ENCODE results near the gene PCSK4.
"Not testable (repeated sequence)": the region's sequence is repeated elsewhere in the genome, so short reads cannot be mapped to it uniquely, and the experiment has no call there.

The PCSK4 gene

DNA sequence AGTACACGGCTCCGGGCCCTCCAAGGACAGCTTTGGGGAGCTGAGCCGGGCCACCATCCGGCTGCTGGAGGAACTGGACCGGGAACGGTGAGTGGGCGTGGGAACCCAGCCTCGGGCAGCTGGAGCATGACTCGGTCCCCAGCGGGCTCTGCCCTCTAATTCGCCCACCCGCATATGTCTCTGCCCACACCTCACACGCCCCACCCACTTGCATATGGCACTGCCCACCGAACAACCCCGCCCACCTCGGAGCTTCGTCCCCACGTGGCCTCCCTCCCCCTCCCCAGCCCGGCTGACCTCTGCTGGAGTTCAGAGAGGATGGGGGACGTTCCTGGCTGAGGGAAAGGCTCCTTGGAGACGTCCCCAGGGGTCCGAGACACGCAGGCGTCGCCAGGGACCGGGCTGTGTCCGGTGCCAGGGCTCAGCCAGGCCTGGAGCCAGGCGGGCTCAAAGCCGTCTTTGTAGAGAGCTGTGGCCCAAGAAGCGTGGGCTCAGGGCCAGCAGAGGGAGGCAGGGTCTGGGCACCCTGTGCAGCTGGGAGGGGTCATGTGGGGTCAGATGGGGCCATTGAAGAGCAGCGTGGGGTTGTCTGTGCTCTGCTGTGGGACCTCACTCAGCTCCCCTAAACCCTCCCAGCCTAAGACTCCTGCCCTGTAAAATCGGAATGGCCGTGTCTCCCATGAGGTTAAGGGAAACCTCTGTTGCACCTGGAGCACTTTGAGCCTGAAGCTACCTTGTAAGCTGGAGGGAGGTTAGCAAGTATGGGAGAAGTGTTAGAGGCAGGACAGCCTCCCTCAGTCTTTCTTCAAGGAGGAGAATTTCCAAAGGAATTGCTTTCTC lies 36.4 kb downstream of the PCSK4 start:
- no peak for DNase-seq (ENCODE audit: low spot score)

DNA sequence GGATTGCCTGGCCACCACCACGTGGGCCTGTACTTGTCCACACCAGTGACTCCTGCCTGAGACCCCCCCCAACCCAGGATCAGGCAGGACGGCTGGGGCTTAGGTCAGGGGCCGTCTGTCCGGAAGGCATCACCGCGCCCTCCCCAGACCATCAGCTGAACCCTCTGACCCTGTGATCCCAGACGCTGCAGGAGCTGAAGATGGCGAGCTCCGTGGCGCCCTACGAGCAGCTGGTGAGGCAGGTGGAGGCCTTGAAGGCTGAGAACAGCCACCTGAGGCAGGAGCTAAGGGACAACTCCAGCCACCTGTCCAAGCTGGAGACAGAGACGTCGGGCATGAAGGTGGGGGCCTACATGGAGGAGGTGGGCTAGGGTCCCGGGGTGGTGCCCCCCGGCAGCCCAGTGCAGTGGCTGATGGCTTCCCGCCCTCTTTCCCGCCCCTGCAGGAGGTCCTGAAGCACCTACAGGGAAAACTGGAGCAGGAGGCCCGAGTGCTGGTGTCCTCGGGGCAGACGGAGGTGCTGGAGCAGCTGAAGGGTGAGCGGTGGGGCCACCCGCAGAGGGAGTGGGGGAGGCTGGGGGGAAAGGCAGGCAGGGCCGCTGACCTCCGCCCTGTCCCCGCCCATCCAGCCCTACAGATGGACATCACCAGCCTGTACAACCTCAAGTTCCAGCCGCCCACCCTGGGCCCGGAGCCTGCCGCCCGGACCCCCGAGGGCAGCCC lies 37.2 kb downstream of the PCSK4 start:
- no peak for DNase-seq (ENCODE audit: low spot score)

DNA sequence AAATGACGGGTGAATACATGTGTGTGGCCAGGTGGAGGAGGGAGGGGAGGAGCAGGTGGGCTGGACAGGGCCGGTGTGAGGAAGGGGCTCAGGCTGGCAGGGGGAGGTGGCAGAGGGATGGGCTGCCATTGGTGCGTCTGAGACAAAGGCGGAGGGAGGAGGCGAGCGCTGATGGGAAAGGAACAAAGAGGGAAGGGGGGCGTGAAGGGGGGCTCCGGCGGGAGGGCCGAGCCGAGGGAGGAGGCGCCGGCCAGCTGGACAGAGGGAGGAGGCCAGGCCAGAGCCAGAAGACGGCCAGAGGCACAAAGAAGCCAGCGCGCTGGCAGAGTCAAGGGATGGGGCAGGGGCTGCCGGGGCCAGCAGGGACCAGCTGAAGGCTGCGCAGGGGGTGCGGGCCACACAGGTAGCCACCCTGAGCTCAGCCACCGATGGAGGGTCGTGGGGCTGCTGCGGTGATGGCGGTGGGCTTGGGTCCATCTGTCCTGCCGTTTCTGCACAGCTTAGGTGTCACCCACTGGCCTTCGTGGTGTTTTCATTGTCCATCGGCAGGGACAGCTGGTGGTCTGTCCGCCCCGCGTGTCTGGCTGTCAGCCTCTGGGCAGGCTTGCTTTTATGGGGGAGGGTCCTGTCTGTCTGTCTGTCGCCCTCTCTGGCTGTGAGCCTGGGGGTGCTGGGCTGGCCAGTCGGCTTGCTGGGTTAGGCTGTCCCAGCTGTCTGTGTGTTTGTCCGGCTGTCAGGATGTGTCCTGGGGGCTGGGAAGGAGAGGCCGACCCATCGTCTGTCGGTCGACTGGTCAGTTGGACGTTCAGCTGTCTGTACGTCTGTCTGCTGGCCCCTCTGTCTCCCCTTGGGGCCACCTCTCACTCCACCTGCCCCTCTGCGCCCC lies 38.0 kb downstream of the PCSK4 start:
- DNase-seq (ENCODE audit: low spot score) = no peak

DNA sequence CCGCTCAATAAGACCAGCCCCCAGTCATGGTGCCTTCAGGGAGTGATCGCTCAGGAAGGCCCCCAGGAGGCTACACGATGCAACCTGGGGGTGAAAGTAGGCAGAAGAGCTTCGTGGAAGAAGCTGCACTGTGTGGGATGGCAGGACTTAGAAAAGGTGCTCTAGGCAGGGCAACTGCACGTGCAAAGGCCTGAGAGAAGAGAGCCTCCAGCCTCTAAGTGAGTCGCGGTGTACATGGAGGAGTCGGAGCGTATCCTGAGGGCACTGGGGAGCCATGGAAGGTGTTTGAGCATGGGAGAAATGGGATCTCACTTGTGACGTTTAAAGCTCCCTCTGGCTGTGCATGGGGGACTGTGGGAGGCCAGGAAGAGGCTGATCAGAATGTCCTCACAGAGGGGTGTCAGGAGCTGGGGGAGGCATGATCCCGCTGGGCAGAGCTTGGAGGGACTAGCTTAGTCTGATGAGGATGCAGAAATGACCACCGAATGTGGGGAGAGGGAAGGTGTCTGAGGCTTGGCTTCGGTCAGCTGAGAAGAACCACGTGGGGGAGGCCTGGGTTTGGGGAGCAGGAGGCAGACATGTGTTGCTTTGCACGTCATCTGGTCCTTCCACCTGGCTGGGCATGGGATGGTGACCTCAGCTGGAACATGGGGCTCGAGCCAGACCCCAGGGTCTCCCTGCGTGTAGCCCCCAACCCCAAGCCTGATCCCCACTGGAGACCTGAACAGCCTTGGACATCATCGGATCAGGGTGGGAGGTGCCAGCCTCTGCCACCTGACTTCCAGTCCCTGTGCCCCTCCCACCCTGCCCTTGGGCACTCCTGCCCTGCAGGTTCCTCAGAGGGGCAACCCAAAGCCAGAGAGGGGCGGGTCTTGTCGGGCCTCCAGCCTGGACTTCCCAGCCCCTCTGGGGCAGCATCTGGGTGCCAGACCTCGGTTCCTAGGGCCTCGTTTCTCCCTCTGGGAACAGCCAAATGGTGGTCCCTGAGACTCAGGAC lies 39.1 kb downstream of the PCSK4 start:
- no peak for DNase-seq (ENCODE audit: low spot score)

DNA sequence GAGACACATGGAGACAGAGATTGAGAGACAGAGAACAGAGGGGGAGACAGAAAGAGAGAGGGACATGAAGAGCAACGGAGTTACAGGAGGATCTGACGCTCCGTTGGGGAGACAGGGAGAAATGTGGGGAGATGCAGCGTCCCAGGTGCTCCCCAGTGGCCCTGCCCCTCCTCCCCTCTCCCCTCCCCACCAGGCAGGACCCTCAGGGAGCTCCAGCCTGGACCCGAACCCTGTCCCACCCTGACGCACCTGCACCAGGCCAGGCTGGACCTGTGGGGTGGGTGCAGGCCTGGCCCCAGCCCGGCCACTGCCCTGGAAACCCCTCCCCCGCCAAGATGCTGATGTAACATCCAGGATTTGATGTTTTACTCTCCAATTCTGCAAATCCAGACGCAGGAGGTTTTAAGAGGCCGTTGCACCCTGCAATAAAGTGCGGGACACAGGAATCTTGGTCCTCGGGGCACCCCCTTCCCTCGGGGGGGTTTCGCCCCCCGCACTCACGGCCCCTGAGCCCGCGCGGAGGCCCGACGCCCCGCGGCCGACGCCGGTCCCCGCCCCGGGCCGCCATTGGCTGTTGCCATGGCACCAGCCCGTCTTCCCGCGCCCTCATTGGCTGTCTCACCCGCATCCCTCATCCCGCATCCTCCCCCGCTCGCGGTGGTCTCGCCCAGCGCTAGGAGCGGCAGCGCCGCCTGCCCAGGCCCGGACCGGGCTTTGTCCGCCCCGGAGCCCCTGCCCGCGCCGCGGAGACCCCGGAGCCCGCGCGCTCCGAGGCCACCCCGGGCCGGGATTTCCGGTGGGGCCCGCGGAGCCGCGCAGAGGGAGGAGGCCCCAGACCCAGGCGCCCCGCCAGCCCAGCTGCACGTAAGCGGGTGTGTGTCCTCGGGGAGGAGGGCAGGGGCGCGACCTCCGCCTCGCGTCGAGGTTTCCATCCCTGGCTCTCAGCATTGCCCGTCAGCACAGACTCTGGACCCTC lies 40.4 kb downstream of the PCSK4 start, which contains the start of gene APC2:
APC2 (plus strand) TSS at position 655 of the 976 bp plus-strand sequence. CDS start 2,881 bp downstream, outside the sequence.
- DNase-seq (ENCODE audit: low spot score) = no peak

DNA sequence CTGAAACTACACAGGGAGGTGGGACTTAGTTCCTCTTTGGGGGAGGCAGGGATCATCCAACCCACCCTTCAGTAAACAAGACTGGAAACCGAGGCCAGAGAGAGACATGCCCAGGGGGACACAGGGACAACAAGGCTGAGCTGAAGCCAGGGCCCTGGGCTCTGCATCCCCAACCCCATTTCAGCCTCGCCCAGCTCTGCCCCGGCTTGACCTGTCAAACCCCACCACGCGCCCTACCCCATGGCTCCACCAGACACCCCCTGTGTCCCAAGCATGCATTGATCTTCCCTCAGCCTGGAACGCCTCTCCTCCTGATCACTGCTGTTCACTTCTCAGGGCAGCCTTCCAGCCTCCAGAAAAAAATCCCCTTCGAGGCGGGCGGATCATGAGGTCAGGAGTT lies 42.2 kb downstream of the PCSK4 start:
- no peak for DNase-seq (ENCODE audit: low spot score)

DNA sequence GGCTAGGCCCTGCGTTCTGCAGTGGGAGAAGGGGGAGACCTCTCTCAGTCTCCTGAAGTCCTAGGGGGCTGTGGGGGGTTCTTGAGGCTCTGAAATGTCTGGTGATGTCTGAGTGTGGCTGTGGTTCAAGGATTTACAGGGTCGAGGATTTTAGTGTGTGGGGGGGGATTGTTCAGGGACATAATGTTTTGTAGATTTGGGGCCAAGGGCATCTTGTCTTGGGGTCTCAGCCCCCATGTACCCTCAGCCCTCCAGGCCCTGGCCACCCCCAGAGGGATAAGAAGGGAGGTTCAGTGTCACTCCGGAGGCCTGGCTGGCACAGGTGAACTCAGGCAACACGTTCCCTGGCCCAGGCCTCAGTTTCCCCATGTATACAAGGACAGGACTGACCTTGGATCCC lies 42.6 kb downstream of the PCSK4 start:
- DNase-seq (ENCODE audit: low spot score) = no peak

DNA sequence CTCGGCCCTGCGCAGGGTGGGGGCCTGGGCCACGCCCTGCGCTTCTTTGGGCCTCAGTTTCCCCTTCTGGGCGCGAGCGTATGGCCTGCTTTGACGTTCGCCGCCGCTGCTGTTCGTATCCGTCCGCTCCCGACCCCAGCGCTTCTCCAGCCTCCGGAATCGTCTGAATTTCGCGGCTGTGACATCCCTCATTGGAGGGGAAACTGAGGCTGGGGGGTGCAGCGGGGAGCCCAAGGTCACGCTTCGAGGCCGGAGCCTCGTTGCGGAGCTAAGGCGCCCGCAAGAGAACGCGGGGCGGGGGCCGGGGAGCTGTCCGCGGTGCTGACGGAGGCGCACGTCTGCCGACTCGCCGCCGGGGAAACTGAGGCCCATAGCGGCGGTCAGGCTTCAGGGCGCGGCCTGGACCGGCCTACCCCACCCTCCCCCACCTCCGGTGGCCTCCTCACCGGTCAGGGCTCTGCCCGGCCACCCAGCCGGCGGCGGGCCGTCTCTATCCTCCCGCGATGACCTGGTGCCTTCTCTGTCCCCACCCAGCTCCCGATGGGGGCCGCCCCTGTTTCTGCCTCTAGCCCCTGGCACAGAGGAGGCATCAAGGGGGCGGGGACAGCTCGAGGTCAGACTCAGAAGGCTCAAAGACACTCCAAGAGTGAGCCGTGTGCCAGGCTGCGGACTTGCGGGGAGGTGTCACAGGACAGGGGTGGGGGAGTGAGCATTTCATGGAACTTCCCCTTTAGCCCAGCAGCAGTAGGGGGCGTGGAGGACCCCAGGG lies 43.3 kb downstream of the PCSK4 start:
- no peak for DNase-seq (ENCODE audit: low spot score)

DNA sequence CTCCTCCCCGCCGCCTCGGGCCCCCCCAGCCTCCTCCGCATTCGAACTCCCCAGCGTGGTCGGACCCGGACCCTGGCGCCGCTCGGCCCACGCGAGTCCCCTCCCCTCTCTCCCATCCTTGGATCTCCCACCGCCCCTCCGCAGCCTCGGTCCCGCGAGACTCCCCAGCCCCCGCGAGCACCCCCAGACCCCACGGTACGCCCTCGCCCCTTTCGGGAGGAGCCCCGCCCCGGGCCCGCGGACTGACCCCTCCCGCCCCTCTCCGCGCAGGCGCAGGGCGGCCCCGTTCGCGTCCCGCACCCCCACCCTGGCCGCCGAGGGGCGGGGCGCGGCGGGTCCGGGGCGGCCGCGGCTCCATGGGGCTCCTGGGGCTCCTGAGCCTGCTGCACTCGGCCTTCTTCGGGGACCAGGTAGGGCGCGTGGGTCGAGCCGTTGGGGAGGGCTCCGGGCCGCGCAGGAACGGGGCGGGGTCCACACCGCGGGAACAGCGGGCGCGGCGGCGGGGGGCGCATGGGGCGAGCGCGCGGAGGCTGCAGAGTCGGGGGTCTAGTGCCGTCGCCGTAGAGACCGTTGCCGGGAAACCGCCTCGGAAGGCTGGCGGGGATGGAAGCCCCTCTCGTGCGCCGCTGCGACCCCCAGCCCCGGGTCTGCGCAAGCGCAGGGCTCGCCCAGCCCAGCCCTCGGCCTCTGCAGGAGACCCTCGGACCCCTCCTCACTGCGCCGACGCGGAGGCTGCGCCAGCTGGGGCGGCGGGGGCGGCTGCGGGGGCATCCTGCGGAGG lies 44.0 kb downstream of the PCSK4 start:
- peak; percentile 79 for DNase-seq (ENCODE audit: low spot score)

DNA sequence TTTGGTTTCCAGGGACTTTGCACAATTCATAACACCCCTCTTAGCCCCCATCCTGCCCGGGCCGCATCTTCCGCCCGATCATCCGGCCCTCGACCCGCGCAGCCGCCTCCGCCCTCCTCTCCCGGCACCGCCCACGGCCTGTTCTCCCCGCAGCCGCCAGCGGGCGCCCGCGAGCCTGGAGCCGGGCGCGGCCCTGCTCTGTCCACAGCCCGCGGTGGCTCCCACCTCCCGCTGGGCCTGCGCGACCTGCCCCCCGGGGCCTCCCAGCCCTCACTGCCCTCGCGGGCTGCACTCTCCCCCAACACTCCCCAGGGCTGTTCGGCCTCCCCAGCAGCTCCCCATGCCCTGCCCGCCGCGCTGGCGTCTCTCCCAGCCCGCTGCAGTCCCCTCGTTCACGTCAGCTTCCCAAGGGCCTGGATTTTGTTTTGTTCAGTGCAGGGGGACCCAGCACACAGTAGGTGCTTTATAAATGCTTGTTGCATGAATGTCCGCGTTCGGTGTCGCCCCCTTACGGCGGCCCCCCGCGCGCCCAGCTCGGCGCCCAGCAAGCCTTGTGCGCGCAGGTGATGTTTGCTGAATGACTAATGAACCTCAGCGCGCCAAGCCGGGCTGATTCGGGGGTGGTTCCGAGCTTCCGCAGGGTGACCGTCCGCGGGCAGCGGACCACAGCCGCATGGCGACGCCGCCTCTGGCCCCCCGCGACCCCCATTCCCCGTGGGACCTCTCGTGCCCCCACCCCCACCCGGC lies 44.8 kb downstream of the PCSK4 start:
- peak; percentile 89 for DNase-seq (ENCODE audit: low spot score)

DNA sequence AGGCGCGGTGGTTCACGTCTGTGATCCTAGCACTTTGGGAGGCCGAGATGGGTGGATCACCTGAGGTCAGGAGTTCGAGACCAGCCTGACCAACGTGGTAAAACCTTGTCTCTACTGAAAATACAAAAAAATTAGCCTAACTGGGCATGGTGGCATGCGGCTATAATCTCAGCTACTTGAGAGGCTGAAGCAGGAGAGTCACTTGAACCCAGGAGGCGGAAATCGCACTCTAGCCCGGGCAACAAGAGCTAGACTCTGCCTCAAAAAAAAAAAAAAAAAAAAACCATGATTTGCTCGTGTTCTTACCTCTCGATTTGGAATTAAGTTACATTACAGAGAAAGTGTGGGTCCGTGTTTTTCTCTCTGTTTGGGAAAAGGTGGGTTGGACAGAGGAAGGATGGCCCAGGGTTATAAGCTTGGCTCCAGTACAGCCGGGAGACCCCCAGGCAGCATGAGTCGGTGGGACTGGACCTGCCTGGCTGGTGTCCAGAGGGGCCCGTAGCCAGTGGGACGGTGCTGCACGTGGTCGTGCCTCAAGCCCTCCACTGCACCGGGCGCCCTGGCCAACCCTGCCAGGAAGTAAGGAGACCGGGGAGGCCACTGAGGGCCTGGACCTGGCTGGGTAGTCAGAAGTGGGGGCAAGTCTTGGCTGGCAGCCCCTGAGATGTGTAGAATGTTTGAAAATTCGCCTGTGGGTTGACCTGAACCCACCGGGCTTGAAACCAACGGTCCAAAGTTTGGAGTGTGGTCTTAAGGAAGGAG lies 48.3 kb downstream of the PCSK4 start:
- DNase-seq (ENCODE audit: low spot score) = no peak

DNA sequence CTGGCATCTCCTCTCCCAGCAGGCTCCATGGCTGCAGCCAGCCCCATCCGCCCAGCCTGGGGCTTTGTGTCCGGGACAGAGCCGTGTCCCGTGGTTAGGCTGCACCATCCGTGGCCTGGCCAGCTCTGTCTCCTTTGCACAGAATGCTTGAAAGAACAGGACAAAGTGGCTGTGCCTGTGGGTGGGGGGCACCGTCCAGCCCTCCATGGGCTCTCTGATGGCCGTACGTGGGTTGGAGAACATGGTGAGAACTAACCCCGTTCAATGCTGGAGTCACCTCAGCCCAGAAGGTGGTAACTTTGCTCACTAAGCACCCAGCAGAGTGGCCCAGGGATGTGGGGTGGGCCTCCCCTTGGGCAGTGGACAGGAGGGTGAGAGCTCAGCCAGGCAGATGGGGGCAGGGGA lies 49.1 kb downstream of the PCSK4 start:
- DNase-seq (ENCODE audit: low spot score) = no peak

DNA sequence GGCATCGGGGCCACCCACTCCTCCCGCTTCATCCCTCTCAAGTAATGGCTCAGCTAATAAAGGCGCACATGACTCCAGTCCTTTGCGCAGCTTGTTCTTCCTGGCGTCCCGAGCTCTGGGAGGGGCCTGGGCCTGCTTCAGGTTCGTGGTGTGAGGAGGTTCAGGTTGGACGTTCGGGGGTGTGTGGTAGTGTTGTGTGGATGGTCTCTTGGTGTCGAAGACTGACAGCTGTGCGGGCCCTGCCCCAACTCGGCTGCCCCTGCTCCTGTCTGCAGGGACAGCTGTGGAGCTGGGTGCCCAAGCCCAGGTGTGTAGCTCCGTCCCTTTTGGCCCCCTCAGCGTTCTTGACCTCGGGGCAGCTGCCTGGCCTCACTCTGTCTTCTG lies 49.7 kb downstream of the PCSK4 start:
- DNase-seq (ENCODE audit: low spot score) = no peak

DNA sequence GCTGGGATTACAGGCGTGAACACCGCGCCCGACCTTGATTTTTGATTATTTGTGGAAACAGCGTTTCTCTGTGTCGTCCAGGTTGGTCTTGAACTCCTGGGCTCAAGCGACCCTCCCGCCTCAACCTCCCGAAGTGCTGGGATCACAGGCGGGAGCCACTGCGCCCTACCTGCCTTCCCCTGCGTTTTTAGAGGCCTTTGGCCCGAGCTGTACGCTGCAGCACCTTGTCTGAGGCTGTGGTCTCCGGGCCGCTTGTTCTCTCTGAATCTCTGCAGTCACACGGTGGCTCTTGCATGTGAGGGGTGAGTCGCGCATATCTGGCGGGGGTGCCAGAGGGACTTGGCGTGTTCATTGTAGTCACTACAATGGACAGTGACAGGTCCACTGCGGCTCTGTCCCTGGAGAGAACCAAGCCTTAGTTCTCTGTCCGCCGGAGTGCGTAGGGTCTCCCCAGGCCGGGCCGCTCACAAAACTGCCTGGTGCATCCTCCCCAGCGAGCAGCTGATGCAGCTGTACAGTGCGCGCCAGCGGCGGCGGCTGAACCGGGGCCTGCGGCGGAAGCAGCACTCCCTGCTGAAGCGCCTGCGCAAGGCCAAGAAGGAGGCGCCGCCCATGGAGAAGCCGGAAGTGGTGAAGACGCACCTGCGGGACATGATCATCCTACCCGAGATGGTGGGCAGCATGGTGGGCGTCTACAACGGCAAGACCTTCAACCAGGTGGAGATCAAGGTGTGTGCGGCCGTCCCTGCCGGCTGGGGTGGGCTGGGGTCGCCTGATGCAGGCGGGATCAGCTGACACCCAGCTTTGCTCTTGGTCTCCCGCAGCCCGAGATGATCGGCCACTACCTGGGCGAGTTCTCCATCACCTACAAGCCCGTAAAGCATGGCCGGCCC lies 50.4 kb downstream of the PCSK4 start:
- DNase-seq (ENCODE audit: low spot score) = not testable (repeated sequence)

DNA sequence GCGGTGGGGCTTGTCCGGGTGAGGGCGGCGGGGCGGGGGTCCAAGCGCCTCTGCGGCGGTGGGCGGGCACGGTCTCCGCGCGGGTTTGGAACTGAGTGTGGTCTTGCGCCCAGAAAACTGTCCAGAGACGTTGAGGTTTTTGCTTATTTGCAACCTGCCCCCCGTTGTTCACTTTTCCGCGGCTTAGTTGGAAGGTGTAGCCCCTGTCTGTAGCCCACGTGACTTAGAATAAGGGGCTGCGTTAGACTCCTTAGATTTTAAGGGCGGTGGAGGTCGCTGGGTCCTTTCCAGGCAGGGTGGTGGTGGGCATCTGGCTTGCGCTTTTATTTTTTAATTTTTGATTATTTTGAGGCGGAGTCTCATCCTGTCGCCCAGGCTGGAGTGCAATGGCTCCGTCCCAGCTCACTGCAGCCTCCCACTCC lies 51.2 kb downstream of the PCSK4 start:
- DNase-seq (ENCODE audit: low spot score) = no peak
